Smooth muscle cell (in vitro differentiated cells): ENCODE data around the gene LMBRD1. TPM values are rescaled to one million over a fixed set of nuclear protein-coding genes. Genes with fewer than 3 reads are reported as not detected.

Experiments used
- DNase-seq: peaks from one replicate; lab custom pipeline; 2025; ENCODE audit not compliant: unreplicated experiment; lab: John Stamatoyannopoulos, UW
- H2AFZ ChIP-seq: fragments of 200-600 bp; sonication (generic); 2 replicates; pipeline ENCODE4 v1.6.0; 2016; ENCODE audit warnings: antibody characterized with exemption, low read depth, mild to moderate bottlenecking
- H3F3A ChIP-seq: fragments of 200-600 bp; sonication (generic); 2 replicates; pipeline ENCODE4 v1.6.0; 2017; ENCODE audit warnings: antibody characterized with exemption, low read depth
- H3K27ac ChIP-seq: fragments of 200-600 bp; sonication (generic); 2 replicates; pipeline ENCODE4 v1.5.1; 2016; ENCODE audit warnings: low read depth, mild to moderate bottlenecking
- H3K27me3 ChIP-seq: fragments of 200-600 bp; sonication (generic); 2 replicates; pipeline ENCODE4 v1.6.1; 2016; ENCODE audit warnings: low read depth, mild to moderate bottlenecking
- H3K36me3 ChIP-seq: fragments of 200-600 bp; sonication (generic); 2 replicates; pipeline ENCODE4 v1.5.1; 2016; ENCODE audit warnings: low read depth
- H3K4me1 ChIP-seq: fragments of 200-600 bp; sonication (generic); 2 replicates; pipeline ENCODE4 v1.5.1; 2016; ENCODE audit warnings: low read depth
- H3K4me2 ChIP-seq: fragments of 200-600 bp; sonication (generic); 2 replicates; pipeline ENCODE4 v1.6.0; 2016; ENCODE audit warnings: mild to moderate bottlenecking
- H3K4me3 ChIP-seq: fragments of 200-600 bp; sonication (generic); 2 replicates; pipeline ENCODE4 v1.5.1; 2016; ENCODE audit warnings: mild to moderate bottlenecking
- H3K79me2 ChIP-seq: fragments of 200-600 bp; sonication (generic); 2 replicates; pipeline ENCODE4 v1.6.0; 2016; ENCODE audit warnings: low read depth, mild to moderate bottlenecking
- H3K9ac ChIP-seq: fragments of 200-600 bp; sonication (generic); 2 replicates; pipeline ENCODE4 v1.6.0; 2016; ENCODE audit warnings: low read depth
- H3K9me3 ChIP-seq: fragments of 200-600 bp; sonication (generic); replicated peaks from 2 replicates; pipeline ENCODE4 v1.5.1; 2016; ENCODE audit warnings: low read depth
- H4K20me1 ChIP-seq: fragments of 200-600 bp; sonication (generic); 2 replicates; pipeline ENCODE4 v1.6.0; 2016; ENCODE audit warnings: low read depth
- CTCF ChIP-seq: fragments of 200-600 bp; sonication (generic); IDR thresholded peaks from 2 replicates; pipeline ENCODE4 v1.5.1; 2017; ENCODE audit warnings: borderline replicate concordance, mild to moderate bottlenecking, antibody characterized with exemption; ENCODE audit not compliant: insufficient read depth, poor library complexity, severe bottlenecking
- WGBS: methylation state at CpG from one replicate; pipeline ENCODE4 v1.1.7; 2016; ENCODE audit warnings: low lambda C conversion rate; 5-methylcytosine and 5-hydroxymethylcytosine counted together
- polyA plus RNA-seq: library from polyadenylated mRNA; unstranded; fragments of >200 nt; fragmentation: Nextera tagmentation; extraction: Ambion mirVana; gene quantifications from 2 replicates; pipeline ENCODE4 v1.2.1, GENCODE V29; 2016
- total RNA-seq: library from RNA; depleted of rRNA; stranded (reverse); fragments of >200 nt; gene quantifications from 2 replicates; pipeline ENCODE4 v1.2.3, GENCODE V29; 2014

The LMBRD1 gene
- total and polyA plus RNA-seq, 2 experiments from 2014 or later: 22.3 to 78.5 TPM

DNA sequence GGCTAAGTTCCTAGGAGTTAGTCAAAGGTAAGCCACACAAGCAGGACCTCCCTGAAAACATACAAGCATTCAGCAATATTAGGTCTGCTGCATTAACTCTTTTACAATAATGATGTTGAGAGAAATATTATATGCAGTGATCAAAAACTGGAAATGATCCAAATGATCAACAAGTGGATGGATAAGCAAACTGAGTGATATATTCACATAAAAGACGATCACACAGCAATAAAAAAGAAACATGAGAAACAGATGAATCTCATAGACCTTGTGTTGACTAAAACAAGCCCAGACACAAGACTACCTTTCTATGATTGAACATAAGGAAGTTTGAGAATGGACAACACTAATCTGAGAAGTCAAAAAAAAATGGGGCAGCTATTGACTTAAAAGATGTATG, 39.9 kb downstream of the LMBRD1 start:
- no peak overlapping the region for H3K9ac ChIP-seq
- no peaks in the 10 kb centered on the region for H3K4me1 ChIP-seq
- no peak overlapping the region for H2AFZ ChIP-seq
- no peaks in the 10 kb centered on the region for H3K27me3 ChIP-seq
- WGBS: 92% methylated on average over 1 of the region's 1 CpG
- peaks cover 32% of the 10 kb centered on the region for H3K79me2 ChIP-seq
- no peak overlapping the region for H3K4me2 ChIP-seq
- H3F3A ChIP-seq: no peaks in the 10 kb centered on the region
- no peak for TF ChIP-seq CTCF
- H3K36me3 ChIP-seq: no peaks in the 10 kb centered on the region
- no peak overlapping the region for H3K27ac ChIP-seq
- peaks cover 9% of the 10 kb centered on the region for H4K20me1 ChIP-seq
- no peak overlapping the region for H3K4me3 ChIP-seq
- no peak for DNase-seq
- no peaks in the 10 kb centered on the region for H3K9me3 ChIP-seq

GRCh38 chr6:69756366-69756765, 40.4 kb downstream of the LMBRD1 start:
- Histone ChIP-seq H3K27ac (no peak overlapping the region), H2AFZ (no peak overlapping the region), H3K4me3 (no peak overlapping the region), H3F3A (no peaks in the 10 kb centered on the region), H3K9ac (no peak overlapping the region), H3K79me2 (peaks cover 32% of the 10 kb centered on the region), H3K9me3 (no peaks in the 10 kb centered on the region), H3K27me3 (no peaks in the 10 kb centered on the region), H3K4me2 (no peak overlapping the region), H3K4me1 (no peaks in the 10 kb centered on the region), H3K36me3 (no peaks in the 10 kb centered on the region), H4K20me1 (peaks cover 9% of the 10 kb centered on the region)
- TF ChIP-seq CTCF: no peak
- no peak for DNase-seq

- Histone ChIP-seq H2AFZ (no peak overlapping the region), H3K4me1 (no peaks in the 10 kb centered on the region), H3K4me2 (no peak overlapping the region), H4K20me1 (no peaks in the 10 kb centered on the region), H3K27me3 (no peaks in the 10 kb centered on the region), H3K4me3 (no peak overlapping the region), H3K36me3 (no peaks in the 10 kb centered on the region), H3K9ac (no peak overlapping the region), H3K79me2 (no peaks in the 10 kb centered on the region), H3F3A (no peaks in the 10 kb centered on the region), H3K9me3 (no peaks in the 10 kb centered on the region), H3K27ac (no peak overlapping the region)
- no peak for DNase-seq
- TF ChIP-seq CTCF: no peak
- WGBS: 95% methylated on average over 4 of the region's 4 CpGs
Observed at GRCh38 chr6:69735027-69735426, 61.8 kb downstream of the LMBRD1 start.

DNA sequence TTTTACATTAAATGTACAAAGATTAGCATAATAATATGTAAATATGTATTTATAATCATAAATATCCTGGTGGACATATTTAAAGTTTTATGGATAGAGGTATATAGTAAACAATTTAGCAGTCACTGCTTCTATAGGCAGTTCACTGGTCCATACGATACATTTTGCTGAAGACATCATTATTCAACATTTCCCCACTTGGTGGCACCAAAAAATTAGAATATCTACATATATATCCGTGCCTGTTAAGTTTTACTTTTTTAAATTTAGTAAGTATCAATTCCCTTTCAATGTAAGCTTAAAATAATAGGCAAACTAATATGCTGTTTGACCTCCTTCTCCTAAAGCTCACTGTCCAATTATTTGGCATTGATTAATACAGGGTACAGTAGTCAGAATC, 64.2 kb downstream of the LMBRD1 start:
- peak; percentile 40 for TF ChIP-seq CTCF
- Histone ChIP-seq H3K4me2 (no peak overlapping the region), H3K9ac (no peak overlapping the region), H4K20me1 (no peaks in the 10 kb centered on the region), H3K4me3 (no peak overlapping the region), H2AFZ (no peak overlapping the region), H3K9me3 (no peaks in the 10 kb centered on the region), H3F3A (no peaks in the 10 kb centered on the region), H3K36me3 (no peaks in the 10 kb centered on the region), H3K27me3 (no peaks in the 10 kb centered on the region), H3K4me1 (no peaks in the 10 kb centered on the region), H3K27ac (no peak overlapping the region), H3K79me2 (no peaks in the 10 kb centered on the region)
- DNase-seq: no peak
- 72% methylated on average over 2 of the region's 2 CpGs for WGBS
